Measurements from ENCODE around the gene GNG12. TPM values are rescaled to one million over a fixed set of nuclear protein-coding genes. Genes with fewer than 3 reads are reported as not detected.

The GNG12 gene
- total RNA-seq, 2 donors from 2014 or later, result 49.4 to 61.5 TPM

DNA sequence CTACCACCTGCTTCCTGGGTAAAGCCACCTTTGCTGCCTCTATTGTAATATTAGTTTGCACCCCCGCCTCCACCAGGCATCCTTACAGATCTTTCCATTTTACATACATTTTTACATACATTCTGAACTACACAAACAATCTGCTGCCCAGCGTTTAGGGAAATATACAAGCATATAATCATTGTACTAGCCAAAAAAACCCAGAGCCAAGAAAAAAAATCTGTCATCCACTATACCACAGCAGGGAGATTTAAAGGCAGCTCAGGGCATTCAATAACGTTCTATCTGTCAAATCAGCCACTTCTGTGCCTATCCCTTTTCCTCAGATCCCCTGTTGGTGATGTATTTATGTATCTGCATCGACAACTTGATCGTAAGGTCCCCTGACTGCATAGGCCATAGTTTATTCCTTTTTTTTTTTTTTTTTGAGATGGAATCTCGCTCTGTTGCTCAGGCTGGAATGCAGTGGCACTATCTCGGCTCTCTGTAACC is 43.0 kb downstream of the GNG12 start:
- no peaks in the 10 kb centered on the region for H3K36me3 ChIP-seq
- TF ChIP-seq, protein P1, sequence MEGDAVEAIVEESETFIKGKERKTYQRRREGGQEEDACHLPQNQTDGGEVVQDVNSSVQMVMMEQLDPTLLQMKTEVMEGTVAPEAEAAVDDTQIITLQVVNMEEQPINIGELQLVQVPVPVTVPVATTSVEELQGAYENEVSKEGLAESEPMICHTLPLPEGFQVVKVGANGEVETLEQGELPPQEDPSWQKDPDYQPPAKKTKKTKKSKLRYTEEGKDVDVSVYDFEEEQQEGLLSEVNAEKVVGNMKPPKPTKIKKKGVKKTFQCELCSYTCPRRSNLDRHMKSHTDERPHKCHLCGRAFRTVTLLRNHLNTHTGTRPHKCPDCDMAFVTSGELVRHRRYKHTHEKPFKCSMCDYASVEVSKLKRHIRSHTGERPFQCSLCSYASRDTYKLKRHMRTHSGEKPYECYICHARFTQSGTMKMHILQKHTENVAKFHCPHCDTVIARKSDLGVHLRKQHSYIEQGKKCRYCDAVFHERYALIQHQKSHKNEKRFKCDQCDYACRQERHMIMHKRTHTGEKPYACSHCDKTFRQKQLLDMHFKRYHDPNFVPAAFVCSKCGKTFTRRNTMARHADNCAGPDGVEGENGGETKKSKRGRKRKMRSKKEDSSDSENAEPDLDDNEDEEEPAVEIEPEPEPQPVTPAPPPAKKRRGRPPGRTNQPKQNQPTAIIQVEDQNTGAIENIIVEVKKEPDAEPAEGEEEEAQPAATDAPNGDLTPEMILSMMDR (IDR thresholded peaks at IDR 0.05), result no peak
- no peak for TF ChIP-seq POLR2AphosphoS5 (IDR thresholded peaks at IDR 0.05)
- no peak for TF ChIP-seq POLR2A (IDR thresholded peaks at IDR 0.05)
- no peak for DNase-seq (ENCODE audit: low spot score)
- no peak overlapping the region for H3K27ac ChIP-seq
- H3K4me1 ChIP-seq (replicated peaks), result no peaks in the 10 kb centered on the region
- WGBS, result 83% methylated on average over 7 of the region's 7 CpGs
- no peaks in the 10 kb centered on the region for H3K9me3 ChIP-seq
- no peaks in the 10 kb centered on the region for H3K27me3 ChIP-seq (replicated peaks; ENCODE audit: insufficient read depth)
- H3K4me3 ChIP-seq, result no peak overlapping the region
- intact Hi-C loops (cut with DNase I), result no loop called here

DNA sequence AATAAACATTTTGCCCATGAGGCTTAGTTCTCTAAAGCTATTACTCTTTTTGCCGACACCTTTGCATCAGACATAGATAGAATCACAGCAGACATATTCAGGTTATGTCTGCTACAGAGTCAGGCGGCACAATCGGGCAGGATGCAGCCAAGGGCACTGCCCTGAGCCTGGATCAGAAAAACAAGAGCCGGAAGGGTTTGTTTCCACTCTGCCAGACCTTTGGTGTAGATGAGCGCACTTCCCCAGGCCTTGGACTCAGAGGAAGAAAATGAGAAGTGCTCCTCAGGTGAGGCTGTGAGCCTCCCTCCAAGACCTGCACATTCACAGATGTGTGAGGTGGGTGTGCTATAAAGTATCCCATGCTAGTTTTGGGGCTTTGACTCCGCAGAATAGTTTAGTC is 43.7 kb downstream of the GNG12 start:
- Histone ChIP-seq H3K9me3 (no peaks in the 10 kb centered on the region), H3K4me3 (no peak overlapping the region), H3K4me1 (replicated peaks) (no peaks in the 10 kb centered on the region), H3K27ac (no peak overlapping the region), H3K36me3 (no peaks in the 10 kb centered on the region), H3K27me3 (replicated peaks; ENCODE audit: insufficient read depth) (no peaks in the 10 kb centered on the region)
- 88% methylated on average over 6 of the region's 6 CpGs for WGBS
- no peak for DNase-seq (ENCODE audit: low spot score)
- intact Hi-C loops (cut with DNase I), result no loop called here
- TF ChIP-seq, protein P1 (IDR thresholded peaks at IDR 0.05), result no peak
- no peak for TF ChIP-seq POLR2AphosphoS5 (IDR thresholded peaks at IDR 0.05)
- TF ChIP-seq POLR2A (IDR thresholded peaks at IDR 0.05), result no peak

DNA sequence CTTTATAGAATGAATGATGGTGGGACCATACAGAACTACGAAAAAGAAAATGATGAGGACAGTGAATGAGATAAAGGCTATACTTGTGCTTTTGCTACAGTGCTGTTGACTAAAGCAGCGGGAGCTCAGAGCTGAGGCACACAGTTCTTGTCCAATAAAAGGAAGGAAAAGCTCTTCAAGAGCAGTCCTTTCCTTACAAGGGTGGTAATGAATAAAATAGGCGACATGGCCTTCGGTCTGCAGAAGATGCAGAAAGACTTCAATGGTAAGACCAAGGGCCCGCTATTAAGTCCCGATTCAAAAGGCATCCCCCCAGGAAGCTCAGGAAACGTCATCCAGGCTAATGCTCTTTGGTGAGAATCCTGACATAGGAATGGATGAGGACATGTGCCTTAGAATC is 44.4 kb downstream of the GNG12 start:
- Histone ChIP-seq H3K4me3 (no peak overlapping the region), H3K36me3 (no peaks in the 10 kb centered on the region), H3K9me3 (no peaks in the 10 kb centered on the region), H3K27ac (no peak overlapping the region), H3K27me3 (replicated peaks; ENCODE audit: insufficient read depth) (no peaks in the 10 kb centered on the region), H3K4me1 (replicated peaks) (no peaks in the 10 kb centered on the region)
- no peak for TF ChIP-seq POLR2A (IDR thresholded peaks at IDR 0.05)
- TF ChIP-seq POLR2AphosphoS5 (IDR thresholded peaks at IDR 0.05), result no peak
- TF ChIP-seq, protein P1 (IDR thresholded peaks at IDR 0.05), result no peak
- intact Hi-C loops (cut with DNase I), result no loop called here
- DNase-seq (ENCODE audit: low spot score), result no peak
- 93% methylated on average over 7 of the region's 7 CpGs for WGBS

DNA sequence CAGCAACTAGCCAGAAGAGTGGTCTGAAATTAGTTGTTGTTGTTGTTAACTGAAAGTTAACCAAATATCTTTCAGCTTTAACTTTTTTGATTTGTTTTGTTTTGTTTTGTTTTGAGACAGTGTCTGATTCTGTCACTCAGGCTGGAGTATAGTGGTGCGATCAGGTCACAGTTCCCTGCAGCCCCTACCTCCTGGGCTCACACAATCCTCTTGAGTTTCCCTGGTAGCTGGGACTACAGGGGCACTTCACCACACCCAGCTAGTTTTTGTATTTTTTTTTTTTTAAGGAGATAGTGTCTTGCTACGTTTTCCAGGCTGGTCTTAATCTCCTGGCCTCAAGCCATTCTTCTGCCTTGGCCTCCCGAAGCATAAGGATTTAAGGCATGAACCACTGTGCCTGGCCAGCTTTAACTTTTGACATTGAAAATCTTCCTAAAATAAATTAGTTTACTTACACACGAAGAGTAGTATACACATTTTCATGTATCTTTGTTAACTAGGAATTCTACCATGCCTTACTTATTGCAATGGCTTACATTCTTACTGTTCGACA is 45.0 kb downstream of the GNG12 start:
- Histone ChIP-seq H3K4me1 (replicated peaks) (no peaks in the 10 kb centered on the region), H3K4me3 (no peak overlapping the region), H3K9me3 (no peaks in the 10 kb centered on the region), H3K27ac (no peak overlapping the region), H3K36me3 (no peaks in the 10 kb centered on the region), H3K27me3 (replicated peaks; ENCODE audit: insufficient read depth) (no peaks in the 10 kb centered on the region)
- no peak for TF ChIP-seq POLR2A (IDR thresholded peaks at IDR 0.05)
- TF ChIP-seq, protein P1 (IDR thresholded peaks at IDR 0.05), result no peak
- no peak for TF ChIP-seq POLR2AphosphoS5 (IDR thresholded peaks at IDR 0.05)
- WGBS, result 61% methylated on average over 5 of the region's 5 CpGs
- DNase-seq (ENCODE audit: low spot score), result no peak
- intact Hi-C loops (cut with DNase I), result no loop called here

DNA sequence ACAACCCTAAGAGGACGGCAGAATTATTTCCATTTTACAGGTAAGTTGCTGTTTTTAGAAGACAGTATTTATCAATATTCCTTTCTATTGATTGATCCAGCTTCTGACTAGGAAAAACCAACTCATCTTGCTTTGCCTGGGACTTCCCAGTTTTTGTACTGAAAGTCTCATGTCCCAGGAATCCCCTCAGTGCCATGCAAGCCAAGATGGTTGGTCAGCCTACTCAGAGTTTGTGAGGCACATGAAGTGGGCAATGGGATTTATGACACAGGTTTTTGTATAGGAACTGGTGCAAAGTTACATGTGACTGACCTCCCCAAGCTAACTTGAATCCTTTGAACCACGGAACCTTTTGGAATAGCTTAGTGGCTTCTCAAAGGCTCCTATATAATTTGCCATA is 45.5 kb downstream of the GNG12 start:
- DNase-seq (ENCODE audit: low spot score), result no peak
- Histone ChIP-seq H3K36me3 (no peaks in the 10 kb centered on the region), H3K27ac (no peak overlapping the region), H3K4me3 (no peak overlapping the region), H3K27me3 (replicated peaks; ENCODE audit: insufficient read depth) (no peaks in the 10 kb centered on the region), H3K9me3 (no peaks in the 10 kb centered on the region), H3K4me1 (replicated peaks) (no peaks in the 10 kb centered on the region)
- intact Hi-C loops (cut with DNase I), result no loop called here
- TF ChIP-seq POLR2AphosphoS5 (IDR thresholded peaks at IDR 0.05) (no peak), POLR2A (IDR thresholded peaks at IDR 0.05) (no peak)
- TF ChIP-seq, protein P1 (IDR thresholded peaks at IDR 0.05), result no peak
- 96% methylated on average over 2 of the region's 2 CpGs for WGBS

Data from prostate gland (tissue), 2 donors.